Measurements from ENCODE around the gene DEF6. TPM values are rescaled to one million over a fixed set of nuclear protein-coding genes. Genes with fewer than 3 reads are reported as not detected.

Gene DEF6
- total RNA-seq, 2 experiments from 2014 or later = 103 TPM

DNA sequence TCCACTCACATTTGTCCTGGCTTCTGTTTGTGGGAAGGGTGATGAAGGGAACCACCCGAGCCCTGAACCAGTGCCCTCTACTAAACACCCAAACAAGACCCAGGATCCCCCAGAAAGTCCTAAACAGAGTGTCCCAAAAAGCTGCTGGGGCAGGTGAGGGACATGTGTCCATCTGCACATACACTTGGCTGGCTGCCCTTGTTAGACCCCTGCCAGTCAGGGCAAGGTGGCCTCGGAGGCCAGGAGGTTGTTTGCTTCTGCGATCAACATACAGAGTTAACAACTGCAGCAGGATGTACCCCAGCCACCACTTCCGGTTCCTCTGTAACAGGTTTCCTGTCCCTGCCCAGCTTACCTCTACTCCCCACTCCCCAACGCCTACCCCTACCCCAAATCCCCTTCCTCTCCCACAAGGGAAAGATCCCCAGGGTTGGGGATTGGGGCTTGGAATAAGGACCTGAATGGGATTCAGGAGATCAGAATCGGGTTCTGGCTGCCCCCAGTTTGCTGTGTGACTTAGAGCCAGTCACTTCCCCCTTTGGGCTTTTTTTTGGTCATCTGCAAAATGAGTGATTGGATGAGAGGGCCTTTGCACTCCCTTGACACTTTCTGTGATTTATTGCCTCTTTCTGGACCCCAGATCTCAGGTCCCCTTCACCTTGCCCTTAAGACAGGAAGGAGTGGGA lies 13.9 kb downstream of the DEF6 start:
- peak; percentile 73 for DNase-seq
- ChIA-PET CTCF (interaction anchor here (1.1 to 5.4 kb wide), 9 partner anchors 8 to 156 kb away, joined by 3 to 43 read pairs (median 4); partner anchors contain the start of genes DEF6, PPARD and RPL10A), POLR2A (interaction anchor here (1.3 kb wide), 1 partner anchor 9 kb away, joined by 5 read pairs; no protein-coding TSS in a partner anchor)
- peak overlapping the region; percentile 97 for H3K27ac Mint-ChIP-seq
- H3K4me1 Mint-ChIP-seq (ENCODE audit: low read depth) = peaks cover 86% of the 10 kb centered on the region
- H3K9me3 Mint-ChIP-seq = no peaks in the 10 kb centered on the region
- intact Hi-C loops (cut with micrococcal nuclease) = loop anchor here (1.0 to 2.0 kb wide), 3 partner anchors 9 to 16 kb away; no protein-coding TSS in a partner anchor
- H3K27me3 Mint-ChIP-seq = no peaks in the 10 kb centered on the region
- H3K36me3 Mint-ChIP-seq = peaks cover 35% of the 10 kb centered on the region
- peak overlapping the region; percentile 59 for H3K4me3 Mint-ChIP-seq

GRCh38 chr6:35312076-35312800 lies 14.6 kb downstream of the DEF6 start:
- CTCF ChIA-PET = interaction anchor here (1.1 to 5.4 kb wide), 6 partner anchors 9 to 137 kb away, joined by 3 to 43 read pairs (median 5); partner anchors contain the start of genes DEF6 and PPARD
- peaks cover 35% of the 10 kb centered on the region for H3K36me3 Mint-ChIP-seq

GRCh38 chr6:35312807-35313206 lies 15.2 kb downstream of the DEF6 start:
- peaks cover 38% of the 10 kb centered on the region for H3K36me3 Mint-ChIP-seq
- POLR2A ChIA-PET = no interaction called here
- H3K27ac Mint-ChIP-seq = peak overlapping the region; percentile 97
- H3K4me1 Mint-ChIP-seq (ENCODE audit: low read depth) = peaks cover 76% of the 10 kb centered on the region
- H3K4me3 Mint-ChIP-seq = no peak overlapping the region
- intact Hi-C loops (cut with micrococcal nuclease) = loop anchor here (2.0 kb wide), 1 partner anchor 14 kb away; no protein-coding TSS in a partner anchor
- DNase-seq = no peak
- no peaks in the 10 kb centered on the region for H3K27me3 Mint-ChIP-seq
- H3K9me3 Mint-ChIP-seq = no peaks in the 10 kb centered on the region
- CTCF ChIA-PET = interaction anchor here (1.1 to 5.4 kb wide), 5 partner anchors 10 to 137 kb away, joined by 3 to 43 read pairs (median 6); partner anchors contain the start of genes DEF6 and PPARD

More at GRCh38 chr6:35312076-35312800, 14.6 kb downstream of the DEF6 start:
- no peak for DNase-seq
- intact Hi-C loops (cut with micrococcal nuclease) = loop anchor here (2.0 kb wide), 1 partner anchor 13 kb away; no protein-coding TSS in a partner anchor
- Mint-ChIP-seq H3K27ac (peak overlapping the region; percentile 97), H3K4me1 (ENCODE audit: low read depth) (peaks cover 82% of the 10 kb centered on the region), H3K4me3 (peak overlapping the region; percentile 59), H3K27me3 (no peaks in the 10 kb centered on the region), H3K9me3 (no peaks in the 10 kb centered on the region)
- POLR2A ChIA-PET = interaction anchor here (1.3 kb wide), 1 partner anchor 9 kb away, joined by 5 read pairs; no protein-coding TSS in a partner anchor

- CTCF ChIA-PET = interaction anchor here (1.0 to 1.8 kb wide), 5 partner anchors 10 to 24 kb away, joined by 3 to 10 read pairs (median 3); no protein-coding TSS in a partner anchor
- H3K27ac Mint-ChIP-seq = no peak overlapping the region
- POLR2A ChIA-PET = no interaction called here
- DNase-seq = no peak
- H3K27me3 Mint-ChIP-seq = no peaks in the 10 kb centered on the region
- H3K9me3 Mint-ChIP-seq = no peaks in the 10 kb centered on the region
- peaks cover 35% of the 10 kb centered on the region for H3K4me1 Mint-ChIP-seq (ENCODE audit: low read depth)
- peaks cover 70% of the 10 kb centered on the region for H3K36me3 Mint-ChIP-seq
- no peak overlapping the region for H3K4me3 Mint-ChIP-seq
- intact Hi-C loops (cut with micrococcal nuclease) = no loop called here
Measured at GRCh38 chr6:35317483-35318195, 20.0 kb downstream of the DEF6 start.

DNA sequence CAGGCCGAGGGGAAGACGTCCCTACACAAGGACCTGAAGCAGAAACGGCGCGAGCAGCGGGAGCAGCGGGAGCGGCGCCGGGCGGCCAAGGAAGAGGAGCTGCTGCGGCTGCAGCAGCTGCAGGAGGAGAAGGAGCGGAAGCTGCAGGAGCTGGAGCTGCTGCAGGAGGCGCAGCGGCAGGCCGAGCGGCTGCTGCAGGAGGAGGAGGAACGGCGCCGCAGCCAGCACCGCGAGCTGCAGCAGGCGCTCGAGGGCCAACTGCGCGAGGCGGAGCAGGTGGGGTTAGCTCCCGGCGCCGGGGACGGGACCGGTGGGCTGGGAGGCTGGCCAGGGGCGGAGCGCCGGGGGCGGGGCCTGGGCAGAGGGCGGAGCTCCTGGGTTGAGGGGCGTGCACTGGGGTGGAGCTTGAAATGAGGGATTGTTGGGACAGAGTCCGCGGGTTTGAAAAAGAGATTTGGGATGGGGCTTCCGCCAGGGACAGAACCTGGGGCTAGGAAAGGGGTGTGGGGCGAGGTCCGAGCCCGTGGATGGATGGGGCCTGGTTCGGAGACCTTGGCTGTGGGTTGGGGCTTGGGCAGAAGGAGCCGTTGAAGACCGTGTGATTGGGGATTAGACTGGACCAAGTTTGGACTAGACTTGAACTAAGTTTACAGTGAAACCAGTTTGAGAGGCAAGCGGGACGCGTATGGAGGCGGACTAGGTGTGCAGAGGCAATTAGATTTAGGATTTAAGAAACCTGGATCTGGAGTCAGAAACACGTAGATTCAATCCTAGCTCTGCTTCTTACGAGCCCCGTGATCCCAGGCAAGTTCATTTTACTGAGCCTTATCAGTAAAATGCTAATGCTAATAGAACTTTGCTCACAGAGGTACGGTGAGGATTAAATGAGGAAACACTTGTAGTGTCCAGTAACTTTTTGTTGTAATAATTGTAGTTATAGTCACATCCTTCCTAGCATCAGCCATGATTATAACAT lies 20.9 kb downstream of the DEF6 start:
- Mint-ChIP-seq H3K9me3 (no peaks in the 10 kb centered on the region), H3K4me3 (no peak overlapping the region), H3K27me3 (no peaks in the 10 kb centered on the region), H3K36me3 (peaks cover 71% of the 10 kb centered on the region), H3K4me1 (ENCODE audit: low read depth) (peaks cover 29% of the 10 kb centered on the region), H3K27ac (peak overlapping the region; percentile 6)
- no peak for DNase-seq
- intact Hi-C loops (cut with micrococcal nuclease) = no loop called here
- ChIA-PET CTCF (interaction anchor here (1.3 to 1.8 kb wide), 2 partner anchors 10 to 23 kb away, joined by 3 to 10 read pairs; no protein-coding TSS in a partner anchor), POLR2A (no interaction called here)

DNA sequence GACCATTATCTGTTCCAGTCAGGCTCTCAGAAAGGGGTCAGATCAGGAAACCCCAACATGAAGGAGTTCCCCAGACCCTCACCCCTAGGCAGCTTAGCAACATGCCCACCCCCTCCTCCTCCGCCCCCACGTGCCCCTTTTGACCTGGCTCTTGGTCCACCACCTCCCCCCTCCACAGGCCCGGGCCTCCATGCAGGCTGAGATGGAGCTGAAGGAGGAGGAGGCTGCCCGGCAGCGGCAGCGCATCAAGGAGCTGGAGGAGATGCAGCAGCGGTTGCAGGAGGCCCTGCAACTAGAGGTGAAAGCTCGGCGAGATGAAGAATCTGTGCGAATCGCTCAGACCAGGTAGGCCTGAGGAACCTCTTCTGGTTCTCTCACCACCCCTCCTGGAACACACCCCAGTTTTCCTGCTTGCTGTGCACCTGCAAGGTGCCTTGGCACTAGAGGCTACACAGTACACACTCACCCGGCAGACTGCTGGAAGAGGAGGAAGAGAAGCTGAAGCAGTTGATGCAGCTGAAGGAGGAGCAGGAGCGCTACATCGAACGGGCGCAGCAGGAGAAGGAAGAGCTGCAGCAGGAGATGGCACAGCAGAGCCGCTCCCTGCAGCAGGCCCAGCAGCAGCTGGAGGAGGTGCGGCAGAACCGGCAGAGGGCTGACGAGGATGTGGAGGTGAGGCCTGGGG lies 21.9 kb downstream of the DEF6 start:
- intact Hi-C loops (cut with micrococcal nuclease) = no loop called here
- no peak for DNase-seq
- peaks cover 66% of the 10 kb centered on the region for H3K36me3 Mint-ChIP-seq
- no peak overlapping the region for H3K27ac Mint-ChIP-seq
- ChIA-PET CTCF (interaction anchor here (0.8 to 1.8 kb wide), 5 partner anchors 9 to 24 kb away, joined by 4 to 10 read pairs (median 4); partner anchors contain the start of genes DEF6 and PPARD), POLR2A (no interaction called here)
- H3K9me3 Mint-ChIP-seq = no peaks in the 10 kb centered on the region
- H3K27me3 Mint-ChIP-seq = no peaks in the 10 kb centered on the region
- peaks cover 20% of the 10 kb centered on the region for H3K4me1 Mint-ChIP-seq (ENCODE audit: low read depth)
- no peak overlapping the region for H3K4me3 Mint-ChIP-seq

GRCh38 chr6:35320031-35320410 lies 22.4 kb downstream of the DEF6 start:
- Mint-ChIP-seq H3K36me3 (peaks cover 62% of the 10 kb centered on the region), H3K27me3 (no peaks in the 10 kb centered on the region), H3K4me3 (no peak overlapping the region), H3K27ac (no peak overlapping the region), H3K9me3 (no peaks in the 10 kb centered on the region), H3K4me1 (ENCODE audit: low read depth) (peaks cover 15% of the 10 kb centered on the region)
- CTCF ChIA-PET = interaction anchor here (0.8 to 1.8 kb wide), 4 partner anchors 15 to 24 kb away, joined by 4 to 5 read pairs (median 4); partner anchors contain the start of genes DEF6 and PPARD
- POLR2A ChIA-PET = no interaction called here
- DNase-seq = no peak
- intact Hi-C loops (cut with micrococcal nuclease) = no loop called here

GRCh38 chr6:35321091-35321490 lies 23.5 kb downstream of the DEF6 start:
- ChIA-PET CTCF (interaction anchor here (1.5 to 1.8 kb wide), 2 partner anchors 23 to 129 kb away, joined by 3 to 5 read pairs; partner anchors contain the start of gene DEF6), POLR2A (no interaction called here)
- Mint-ChIP-seq H3K4me3 (no peak overlapping the region), H3K27ac (peak overlapping the region; percentile 35), H3K9me3 (no peaks in the 10 kb centered on the region), H3K27me3 (no peaks in the 10 kb centered on the region), H3K4me1 (ENCODE audit: low read depth) (peaks cover 11% of the 10 kb centered on the region), H3K36me3 (peaks cover 61% of the 10 kb centered on the region)
- intact Hi-C loops (cut with micrococcal nuclease) = no loop called here
- DNase-seq = no peak

GRCh38 chr6:35327349-35328027 lies 29.9 kb downstream of the DEF6 start:
- peaks cover 18% of the 10 kb centered on the region for H3K4me1 Mint-ChIP-seq (ENCODE audit: low read depth)
- ChIA-PET CTCF (interaction anchor here (1.1 to 9.0 kb wide), 16 partner anchors 9 to 141 kb away, joined by 3 to 232 read pairs (median 6); partner anchors contain the start of genes DEF6, FANCE and RPL10A), POLR2A (interaction anchor here (1.2 to 1.5 kb wide), 5 partner anchors 25 to 140 kb away, joined by 4 to 6 read pairs (median 4); partner anchors contain the start of gene DEF6)
- H3K36me3 Mint-ChIP-seq = peaks cover 11% of the 10 kb centered on the region
- no peak overlapping the region for H3K4me3 Mint-ChIP-seq
- intact Hi-C loops (cut with micrococcal nuclease) = loop anchor here (1.0 kb wide), 2 partner anchors 16 to 30 kb away; partner anchors contain the start of gene DEF6
- DNase-seq = peak; percentile 87
- no peaks in the 10 kb centered on the region for H3K27me3 Mint-ChIP-seq
- H3K27ac Mint-ChIP-seq = peak overlapping the region; percentile 67
- H3K9me3 Mint-ChIP-seq = no peaks in the 10 kb centered on the region

All from activated CD4-positive, alpha-beta memory T cell treated with anti-CD3 and anti-CD28 coated beads for 36 hours (primary cell).